Forelimb muscle (tissue), 1 donor: ENCODE measurements around the gene LTBP3. TPM values are rescaled to one million over a fixed set of nuclear protein-coding genes. Genes with fewer than 3 reads are reported as not detected.
"Not testable (repeated sequence)": the region's sequence is repeated elsewhere in the genome, so short reads cannot be mapped to it uniquely, and the experiment has no call there.

Experiments used
- DNase-seq: peaks from one replicate; pipeline ENCODE4 v3.0.0-alpha.2; 2013; ENCODE audit warnings: low read depth
- polyA plus RNA-seq: library from polyadenylated mRNA; unstranded; fragments of 120-200 nt; gene quantifications from one replicate; pipeline ENCODE4 v1.2.1, GENCODE V29; 2013; ENCODE audit not compliant: insufficient read length

Gene LTBP3
- polyA plus RNA-seq, 1 donor = 131 TPM

GRCh38 chr11:65537296-65537597 lies 20.9 kb downstream of the LTBP3 start:
- DNase-seq = no peak

GRCh38 chr11:65536412-65537295 lies 21.5 kb downstream of the LTBP3 start:
- no peak for DNase-seq

- DNase-seq = no peak
These were observed 23.1 kb downstream of the LTBP3 start for GRCh38 chr11:65535102-65535501.

- DNase-seq = no peak
These were observed 25.6 kb downstream of the LTBP3 start for GRCh38 chr11:65532388-65533064.

GRCh38 chr11:65530157-65530496 lies 28.0 kb downstream of the LTBP3 start:
- no peak for DNase-seq

GRCh38 chr11:65529475-65530156 lies 28.5 kb downstream of the LTBP3 start:
- no peak for DNase-seq

GRCh38 chr11:65528819-65529350 lies 29.3 kb downstream of the LTBP3 start:
- no peak for DNase-seq

- DNase-seq = no peak
These were observed 31.4 kb downstream of the LTBP3 start for GRCh38 chr11:65526744-65527143.

- no peak for DNase-seq
These were observed 32.3 kb downstream of the LTBP3 start for GRCh38 chr11:65525546-65526480.

GRCh38 chr11:65524741-65525545 lies 33.2 kb downstream of the LTBP3 start, which contains the start of gene SCYL1:
TSS of gene SCYL1 (plus strand) at chr11:65525083. CDS start at chr11:65525154, 71 bp downstream.
- DNase-seq = no peak

GRCh38 chr11:65524014-65524740 lies 34.0 kb downstream of the LTBP3 start:
- no peak for DNase-seq

GRCh38 chr11:65523631-65523968 lies 34.6 kb downstream of the LTBP3 start:
- DNase-seq = not testable (repeated sequence)

GRCh38 chr11:65522718-65523630 lies 35.2 kb downstream of the LTBP3 start:
- DNase-seq = not testable (repeated sequence)

GRCh38 chr11:65521777-65522521 lies 36.2 kb downstream of the LTBP3 start:
- not testable (repeated sequence) for DNase-seq

- not testable (repeated sequence) for DNase-seq
These were observed 39.1 kb downstream of the LTBP3 start for GRCh38 chr11:65518941-65519549.

GRCh38 chr11:65516135-65516968 lies 41.8 kb downstream of the LTBP3 start:
- no peak for DNase-seq

- not testable (repeated sequence) for DNase-seq
These were observed 45.8 kb downstream of the LTBP3 start for GRCh38 chr11:65512311-65512710.
